HCEC 1CT (cell line): ENCODE measurements around the gene HMGXB3.

ENCODE experiments used
- DNase-seq: peaks from one replicate; pipeline ENCODE4 v3.0.0-alpha.2; 2017

HMGXB3 gene, protein sequence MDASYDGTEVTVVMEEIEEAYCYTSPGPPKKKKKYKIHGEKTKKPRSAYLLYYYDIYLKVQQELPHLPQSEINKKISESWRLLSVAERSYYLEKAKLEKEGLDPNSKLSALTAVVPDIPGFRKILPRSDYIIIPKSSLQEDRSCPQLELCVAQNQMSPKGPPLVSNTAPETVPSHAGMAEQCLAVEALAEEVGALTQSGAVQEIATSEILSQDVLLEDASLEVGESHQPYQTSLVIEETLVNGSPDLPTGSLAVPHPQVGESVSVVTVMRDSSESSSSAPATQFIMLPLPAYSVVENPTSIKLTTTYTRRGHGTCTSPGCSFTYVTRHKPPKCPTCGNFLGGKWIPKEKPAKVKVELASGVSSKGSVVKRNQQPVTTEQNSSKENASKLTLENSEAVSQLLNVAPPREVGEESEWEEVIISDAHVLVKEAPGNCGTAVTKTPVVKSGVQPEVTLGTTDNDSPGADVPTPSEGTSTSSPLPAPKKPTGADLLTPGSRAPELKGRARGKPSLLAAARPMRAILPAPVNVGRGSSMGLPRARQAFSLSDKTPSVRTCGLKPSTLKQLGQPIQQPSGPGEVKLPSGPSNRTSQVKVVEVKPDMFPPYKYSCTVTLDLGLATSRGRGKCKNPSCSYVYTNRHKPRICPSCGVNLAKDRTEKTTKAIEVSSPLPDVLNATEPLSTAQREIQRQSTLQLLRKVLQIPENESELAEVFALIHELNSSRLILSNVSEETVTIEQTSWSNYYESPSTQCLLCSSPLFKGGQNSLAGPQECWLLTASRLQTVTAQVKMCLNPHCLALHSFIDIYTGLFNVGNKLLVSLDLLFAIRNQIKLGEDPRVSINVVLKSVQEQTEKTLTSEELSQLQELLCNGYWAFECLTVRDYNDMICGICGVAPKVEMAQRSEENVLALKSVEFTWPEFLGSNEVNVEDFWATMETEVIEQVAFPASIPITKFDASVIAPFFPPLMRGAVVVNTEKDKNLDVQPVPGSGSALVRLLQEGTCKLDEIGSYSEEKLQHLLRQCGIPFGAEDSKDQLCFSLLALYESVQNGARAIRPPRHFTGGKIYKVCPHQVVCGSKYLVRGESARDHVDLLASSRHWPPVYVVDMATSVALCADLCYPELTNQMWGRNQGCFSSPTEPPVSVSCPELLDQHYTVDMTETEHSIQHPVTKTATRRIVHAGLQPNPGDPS (N-terminal part only)

DNA sequence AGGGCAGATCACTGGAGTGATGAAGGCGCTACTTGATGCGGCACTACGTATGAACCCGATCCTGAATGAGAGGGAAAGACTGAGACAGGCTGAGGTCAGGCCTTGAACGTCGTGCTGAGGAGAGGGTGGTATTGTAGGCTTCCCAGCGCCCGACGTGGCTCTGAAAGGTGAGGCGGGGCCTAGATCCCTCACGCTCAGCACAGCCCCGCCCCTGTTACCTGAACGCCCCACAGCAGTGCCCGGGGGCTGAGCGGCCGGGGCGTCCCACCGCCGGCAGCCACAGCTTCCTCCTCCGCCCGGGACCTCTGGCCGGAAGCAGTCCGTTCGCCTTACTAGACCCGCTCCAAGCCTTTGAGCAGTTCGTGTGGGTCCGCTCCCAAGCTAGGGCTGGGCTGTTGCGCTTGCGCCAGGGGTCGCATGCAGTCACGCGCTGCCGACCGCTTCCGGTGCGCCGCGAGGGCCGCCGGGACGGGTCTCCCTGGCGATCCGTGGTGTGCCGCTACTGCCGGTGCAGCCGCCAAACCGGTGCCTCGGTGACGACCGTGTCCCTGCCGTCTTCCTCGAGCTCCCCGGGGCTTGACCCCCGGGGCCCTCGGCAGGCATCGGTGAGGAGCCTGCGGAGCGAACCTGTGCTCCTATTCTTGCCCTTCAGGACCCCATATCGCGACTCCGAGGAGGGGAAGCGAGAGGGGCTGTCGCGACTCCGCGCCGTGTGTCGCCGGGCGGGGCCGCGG lies at the start of gene HMGXB3, which contains the start of gene TIGD6:
Gene HMGXB3 (plus strand): TSS at position 484 of the 734 bp plus-strand sequence. CDS start 4,114 bp downstream, outside the sequence.
Gene TIGD6 (minus strand): TSS at position 399 of the 734 bp plus-strand sequence. CDS start 4,306 bp downstream, outside the sequence.
- peak; percentile 92 for DNase-seq

- DNase-seq: no peak
Observed at GRCh38 chr5:149951138-149951749, 49.3 kb upstream of the HMGXB3 start.

DNA sequence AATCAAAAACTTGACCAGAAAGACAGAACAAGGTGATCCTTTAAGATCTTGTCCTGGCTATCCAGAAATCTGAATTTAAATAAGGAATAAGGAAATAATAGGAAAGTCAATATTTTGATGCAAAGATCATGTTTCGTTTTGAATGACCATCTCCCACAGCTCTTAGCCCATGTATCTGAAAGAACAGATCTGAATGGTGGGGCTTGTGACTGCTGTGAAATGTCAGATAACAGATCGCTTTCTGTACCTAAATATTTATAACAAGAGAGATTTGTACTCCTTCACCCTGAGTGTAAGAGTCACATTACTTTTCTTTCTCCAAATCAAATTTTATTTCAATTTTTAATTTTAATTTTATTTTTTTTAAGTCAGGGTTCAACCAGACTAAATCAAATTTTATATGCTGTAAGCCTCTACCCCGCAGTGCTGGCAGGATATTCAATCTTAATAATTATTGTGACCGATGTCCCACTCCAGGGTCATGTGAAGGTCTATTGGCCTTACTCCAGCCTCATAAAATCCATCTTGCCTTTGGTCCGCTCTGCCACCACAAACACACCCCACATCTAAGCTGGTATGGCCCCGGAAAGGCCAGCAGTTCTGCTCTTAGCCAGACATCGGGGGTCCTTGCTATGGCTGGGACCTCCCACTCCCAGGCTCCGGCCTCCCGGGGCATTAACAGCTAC lies 47.0 kb upstream of the HMGXB3 start:
- no peak for DNase-seq

DNA sequence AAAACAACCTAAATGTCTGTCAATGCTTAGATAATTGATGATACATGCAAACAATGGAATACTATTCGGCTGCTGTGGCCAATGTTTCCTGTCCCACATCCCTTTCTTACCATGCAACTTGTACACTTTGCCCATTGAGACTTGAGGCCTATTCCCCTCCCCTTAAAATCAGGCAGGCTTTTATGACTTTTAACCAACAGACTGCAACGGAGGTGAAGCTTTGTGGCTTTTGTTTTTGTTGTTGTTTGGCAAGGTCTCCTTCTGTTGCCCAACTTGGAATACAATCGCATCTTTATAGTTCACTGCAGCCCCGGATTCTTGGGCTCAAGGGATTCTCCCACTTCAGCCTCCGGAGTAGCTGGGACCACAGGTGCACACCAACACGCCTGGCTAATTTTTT lies 45.7 kb upstream of the HMGXB3 start:
- no peak for DNase-seq

- no peak for DNase-seq
Observed at GRCh38 chr5:149956685-149957084, 43.9 kb upstream of the HMGXB3 start.

GRCh38 chr5:149957855-149958254 lies 42.7 kb upstream of the HMGXB3 start:
- no peak for DNase-seq

DNA sequence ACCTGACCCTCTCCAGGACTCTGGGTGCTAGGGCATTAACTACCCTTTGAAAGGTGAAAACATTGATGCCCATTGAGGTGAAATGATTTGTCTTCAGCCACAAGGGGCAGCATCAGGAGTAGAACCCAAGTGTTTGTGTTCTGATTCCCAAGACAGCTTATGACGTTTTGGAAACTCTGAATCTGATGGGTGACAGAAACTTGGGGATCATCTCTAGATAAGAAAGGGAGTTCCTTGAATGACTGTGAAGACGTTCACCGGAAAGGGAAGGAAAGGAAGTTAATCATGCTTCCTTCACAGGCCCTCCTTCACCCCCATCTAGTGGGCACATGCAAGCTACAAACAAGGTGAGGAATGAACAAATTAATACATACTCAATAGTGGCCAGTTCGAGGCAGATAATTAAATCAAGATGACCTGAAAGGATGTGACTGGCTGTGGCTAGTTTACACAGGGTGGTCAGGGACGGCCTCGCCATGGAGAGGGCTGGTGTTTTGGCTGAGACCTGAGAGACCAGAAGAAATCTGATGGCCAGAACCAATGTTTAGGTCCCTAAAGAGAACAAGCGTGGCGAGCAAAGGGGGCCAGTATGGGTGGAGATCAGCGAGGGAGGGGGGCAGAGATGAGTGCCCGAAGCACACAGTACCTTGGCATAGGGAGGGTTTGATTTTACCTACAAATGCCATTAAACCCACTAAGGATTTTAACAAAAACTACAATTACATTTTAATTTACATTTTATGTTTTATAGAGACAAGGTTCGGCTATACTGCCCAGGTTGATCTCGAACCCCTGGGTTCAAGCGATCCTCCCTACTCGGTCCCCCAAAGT lies 40.9 kb upstream of the HMGXB3 start:
- peak; percentile 74 for DNase-seq

DNA sequence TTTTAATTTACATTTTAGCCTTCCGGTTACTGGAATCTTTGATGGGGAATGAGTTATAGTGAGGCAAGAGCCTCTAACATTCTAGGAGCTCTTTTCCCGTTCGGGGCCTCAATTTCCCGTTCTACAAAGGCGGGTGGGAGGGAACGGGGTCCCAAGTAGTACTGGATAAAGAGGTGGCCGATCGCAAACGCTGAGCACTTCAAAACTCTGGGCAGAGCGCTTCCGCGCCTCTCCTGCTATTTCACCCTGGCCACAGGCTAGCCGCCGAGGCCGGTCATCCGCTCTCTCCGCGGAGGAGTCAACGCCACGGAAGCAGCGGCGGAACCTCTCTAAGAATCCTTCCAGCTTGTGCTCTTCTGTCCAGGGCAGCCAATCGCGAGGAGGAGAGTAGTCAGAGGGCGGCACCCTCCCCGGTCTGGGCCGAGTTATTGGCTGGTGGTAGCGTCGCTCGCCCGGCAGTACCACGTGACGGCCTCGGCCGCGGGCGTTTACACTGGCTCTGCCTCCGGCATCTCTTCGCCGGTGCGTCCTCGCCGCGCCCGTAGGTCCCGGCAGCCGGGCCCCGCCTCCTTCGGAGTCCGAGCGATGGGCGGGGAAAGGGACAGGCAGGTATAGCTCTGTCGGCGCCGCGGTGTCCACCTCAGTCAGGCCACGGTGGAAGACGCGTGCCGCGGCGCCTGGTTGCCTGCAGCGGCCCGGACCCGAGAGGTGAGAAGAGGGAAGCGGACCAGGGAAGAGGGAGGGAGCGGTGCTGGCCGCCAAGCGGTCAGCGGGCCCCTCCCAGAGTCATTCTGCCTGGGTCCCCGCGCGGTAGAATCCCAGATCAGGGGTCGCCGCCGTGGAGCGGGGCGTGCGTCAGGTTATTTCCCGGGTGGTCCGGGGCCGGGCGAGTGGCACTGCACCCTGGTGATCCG lies 40.0 kb upstream of the HMGXB3 start, which contains the start of gene SLC26A2:
Gene SLC26A2 (plus strand): TSS at position 487 of the 914 bp plus-strand sequence. CDS start 16,895 bp downstream, outside the sequence.
- peak; percentile 99 for DNase-seq

DNA sequence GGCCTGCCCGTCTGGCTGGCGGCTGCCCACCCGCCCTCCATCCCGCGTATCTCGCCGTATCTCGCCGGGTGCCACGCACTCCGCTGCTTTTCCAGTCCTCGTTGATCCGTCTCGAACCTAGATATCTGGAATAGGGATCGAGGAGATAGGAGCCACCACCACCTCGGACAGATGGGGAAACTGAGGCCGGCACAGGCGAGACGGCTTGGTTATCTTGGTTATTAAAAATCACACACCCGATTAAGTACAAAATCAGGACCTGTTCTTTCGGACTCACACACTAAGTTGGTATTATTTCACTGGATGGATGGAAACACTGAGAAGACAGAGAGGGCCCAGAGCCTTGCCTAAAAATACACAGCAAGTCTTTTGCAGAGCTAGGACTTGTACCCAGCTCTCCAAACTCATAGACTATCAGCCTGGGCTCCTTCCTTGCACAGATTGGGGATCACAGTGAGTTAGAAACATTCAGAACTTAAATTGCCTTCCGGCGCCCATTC lies 39.3 kb upstream of the HMGXB3 start:
- no peak for DNase-seq

GRCh38 chr5:149961957-149962409 lies 38.6 kb upstream of the HMGXB3 start:
- peak; percentile 65 for DNase-seq

- DNase-seq: no peak
Observed at GRCh38 chr5:149962601-149963300, 37.8 kb upstream of the HMGXB3 start.

GRCh38 chr5:149963729-149964128 lies 36.8 kb upstream of the HMGXB3 start:
- DNase-seq: peak; percentile 1

DNA sequence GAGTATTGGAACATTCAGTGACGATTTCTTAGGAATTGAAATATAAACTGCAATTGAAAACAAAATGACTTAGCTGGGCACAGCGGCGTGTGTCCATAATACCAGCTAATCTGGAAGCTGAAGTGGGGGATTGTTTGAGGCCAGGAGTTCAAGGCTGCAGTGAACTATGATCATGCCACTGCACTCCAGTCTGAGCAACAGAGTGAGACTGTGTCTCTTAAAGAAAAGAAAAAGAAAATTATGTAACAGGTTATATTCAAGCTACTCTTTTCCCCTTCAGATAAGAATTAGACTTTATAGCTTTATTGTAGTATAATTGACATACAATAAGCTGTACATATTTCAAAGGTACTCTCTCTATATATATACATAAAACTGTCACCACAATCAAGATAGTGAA lies 33.6 kb upstream of the HMGXB3 start:
- no peak for DNase-seq

GRCh38 chr5:149969181-149969930 lies 31.2 kb upstream of the HMGXB3 start:
- DNase-seq: no peak

DNA sequence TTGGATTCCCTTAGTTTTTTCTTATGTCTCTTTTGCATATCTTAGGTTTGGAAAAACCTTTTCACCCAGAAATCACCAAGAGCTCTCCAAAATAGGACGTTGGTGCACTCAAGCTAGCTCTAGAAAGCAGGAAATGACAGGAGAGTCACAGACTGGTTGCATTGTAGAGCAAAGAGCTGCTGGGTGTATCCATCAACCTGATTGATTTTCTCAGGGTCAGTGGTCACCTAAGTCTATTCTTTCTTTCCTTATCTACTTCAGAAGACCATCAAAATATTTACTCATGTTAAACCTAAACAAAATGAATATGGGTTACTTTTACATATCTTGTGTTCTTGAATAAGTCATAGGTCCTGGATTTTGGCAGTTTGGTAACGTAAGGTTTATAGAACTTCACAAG lies 25.1 kb upstream of the HMGXB3 start:
- no peak for DNase-seq

GRCh38 chr5:149979896-149980295 lies 20.6 kb upstream of the HMGXB3 start:
- no peak for DNase-seq

DNA sequence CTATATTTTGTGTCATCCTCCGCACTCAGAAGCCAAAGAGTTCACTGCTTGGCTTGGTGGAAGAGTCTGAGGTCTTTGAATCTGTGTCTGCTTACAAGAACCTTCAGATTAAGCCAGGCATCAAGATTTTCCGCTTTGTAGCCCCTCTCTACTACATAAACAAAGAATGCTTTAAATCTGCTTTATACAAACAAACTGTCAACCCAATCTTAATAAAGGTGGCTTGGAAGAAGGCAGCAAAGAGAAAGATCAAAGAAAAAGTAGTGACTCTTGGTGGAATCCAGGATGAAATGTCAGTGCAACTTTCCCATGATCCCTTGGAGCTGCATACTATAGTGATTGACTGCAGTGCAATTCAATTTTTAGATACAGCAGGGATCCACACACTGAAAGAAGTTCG lies 19.3 kb upstream of the HMGXB3 start:
- DNase-seq: no peak
